Choroid plexus epithelial cell (primary cell): ENCODE data around the gene EDC4.

ENCODE experiments used
- DNase-seq: peaks from one replicate; pipeline ENCODE4 v3.0.0-alpha.2; 2010; ENCODE audit warnings: low read depth
- H3K4me3 ChIP-seq: 2 replicates; pipeline ENCODE4 v1.5.1; 2011; ENCODE audit warnings: low read depth, mild to moderate bottlenecking, control low read depth, low read length, moderate library complexity
- TF ChIP-seq, protein P1 (sequence below): conservative IDR thresholded peaks from 2 replicates; pipeline ENCODE4 v1.5.1; 2011; ENCODE audit warnings: low read depth, mild to moderate bottlenecking, control low read depth, inconsistent platforms, low read length, moderate library complexity

EDC4 gene

DNA sequence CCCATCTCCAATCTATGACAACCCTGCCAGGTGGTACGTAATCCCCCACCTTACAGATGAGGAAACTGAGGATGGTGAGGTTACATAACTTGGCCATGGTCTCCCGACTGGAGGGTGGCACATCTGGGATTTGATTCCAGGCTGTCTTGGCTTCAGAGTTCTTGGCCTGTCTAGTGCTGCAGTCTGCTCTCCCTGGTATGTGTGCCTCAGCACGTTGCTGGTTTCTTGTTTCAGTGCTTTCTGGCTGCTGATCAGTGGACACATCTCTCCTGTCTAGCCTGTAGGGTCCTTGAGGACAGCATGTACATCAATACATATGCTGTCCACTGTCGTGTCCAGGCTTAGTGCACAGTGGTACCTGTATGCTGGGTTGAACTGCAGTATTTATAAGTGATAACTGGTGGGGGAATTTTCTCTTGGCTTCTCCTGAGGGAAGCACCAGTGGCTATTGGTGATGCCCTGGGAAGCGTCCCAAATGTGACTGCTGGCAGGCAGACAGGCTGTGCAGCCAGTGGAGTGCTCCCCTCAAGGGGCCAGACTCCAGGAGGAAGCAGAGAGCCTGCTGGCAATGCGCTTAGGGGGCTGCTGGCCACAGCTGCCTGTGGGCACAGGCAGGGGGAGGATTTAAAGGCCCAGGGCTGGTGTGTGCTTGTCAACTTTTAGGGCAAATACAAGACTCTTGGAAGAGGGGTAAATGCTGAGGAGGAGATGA is 44.4 kb downstream of the EDC4 start:
- peak; percentile 42 for DNase-seq
- TF ChIP-seq, protein P1, sequence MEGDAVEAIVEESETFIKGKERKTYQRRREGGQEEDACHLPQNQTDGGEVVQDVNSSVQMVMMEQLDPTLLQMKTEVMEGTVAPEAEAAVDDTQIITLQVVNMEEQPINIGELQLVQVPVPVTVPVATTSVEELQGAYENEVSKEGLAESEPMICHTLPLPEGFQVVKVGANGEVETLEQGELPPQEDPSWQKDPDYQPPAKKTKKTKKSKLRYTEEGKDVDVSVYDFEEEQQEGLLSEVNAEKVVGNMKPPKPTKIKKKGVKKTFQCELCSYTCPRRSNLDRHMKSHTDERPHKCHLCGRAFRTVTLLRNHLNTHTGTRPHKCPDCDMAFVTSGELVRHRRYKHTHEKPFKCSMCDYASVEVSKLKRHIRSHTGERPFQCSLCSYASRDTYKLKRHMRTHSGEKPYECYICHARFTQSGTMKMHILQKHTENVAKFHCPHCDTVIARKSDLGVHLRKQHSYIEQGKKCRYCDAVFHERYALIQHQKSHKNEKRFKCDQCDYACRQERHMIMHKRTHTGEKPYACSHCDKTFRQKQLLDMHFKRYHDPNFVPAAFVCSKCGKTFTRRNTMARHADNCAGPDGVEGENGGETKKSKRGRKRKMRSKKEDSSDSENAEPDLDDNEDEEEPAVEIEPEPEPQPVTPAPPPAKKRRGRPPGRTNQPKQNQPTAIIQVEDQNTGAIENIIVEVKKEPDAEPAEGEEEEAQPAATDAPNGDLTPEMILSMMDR, result no peak
- no peak overlapping the region for H3K4me3 ChIP-seq

DNA sequence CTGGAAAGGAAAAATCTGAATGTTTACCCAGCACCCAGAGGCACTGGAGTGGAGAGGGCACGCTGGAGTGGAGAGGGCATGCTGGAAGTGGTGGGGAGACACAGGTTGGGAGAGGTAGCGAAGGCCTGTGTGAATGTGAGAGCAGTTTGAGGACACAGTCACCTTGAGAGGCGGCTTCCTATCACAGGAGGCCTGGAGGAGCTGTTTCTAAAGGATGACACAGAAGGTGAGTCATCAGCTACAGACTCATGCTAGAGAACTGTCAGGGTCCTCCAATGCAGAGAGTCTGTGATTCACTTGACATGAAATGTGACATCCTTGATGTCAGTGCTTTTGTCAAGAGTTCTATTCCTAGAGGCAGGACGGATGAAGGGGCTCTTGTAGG is 45.0 kb downstream of the EDC4 start:
- TF ChIP-seq, protein P1, result no peak
- no peak overlapping the region for H3K4me3 ChIP-seq
- DNase-seq, result peak; percentile 76

DNA sequence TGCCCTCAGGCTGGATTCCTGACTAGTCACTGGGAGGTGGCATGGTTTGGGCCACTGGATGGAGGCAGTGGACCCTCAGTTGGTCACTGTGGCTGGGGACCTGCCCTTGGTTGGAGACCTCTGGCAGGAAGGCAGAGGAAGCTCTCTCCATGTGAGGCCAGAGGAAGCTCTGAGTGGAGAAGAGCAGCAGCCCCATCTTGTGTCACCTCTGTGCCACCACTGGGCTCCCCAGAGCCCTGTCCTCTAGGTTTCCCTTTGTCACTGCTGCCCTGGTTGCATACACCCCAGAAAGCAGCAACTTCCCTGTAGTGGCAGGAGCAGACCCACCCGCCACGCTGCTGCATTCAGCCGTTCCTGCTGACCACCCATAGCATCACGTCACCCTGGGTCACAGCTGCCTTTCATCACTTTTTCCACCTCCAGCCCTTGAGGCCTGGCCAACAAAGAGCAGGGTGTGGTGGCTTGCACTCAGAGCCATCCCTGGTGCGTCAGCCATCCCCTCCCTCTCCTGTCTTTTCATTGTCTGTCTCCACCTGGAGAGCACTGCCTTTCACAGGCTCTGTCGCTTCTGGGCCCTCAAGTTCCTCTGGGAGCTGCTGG is 46.9 kb downstream of the EDC4 start:
- TF ChIP-seq, protein P1, result no peak
- no peak for DNase-seq
- no peak overlapping the region for H3K4me3 ChIP-seq

DNA sequence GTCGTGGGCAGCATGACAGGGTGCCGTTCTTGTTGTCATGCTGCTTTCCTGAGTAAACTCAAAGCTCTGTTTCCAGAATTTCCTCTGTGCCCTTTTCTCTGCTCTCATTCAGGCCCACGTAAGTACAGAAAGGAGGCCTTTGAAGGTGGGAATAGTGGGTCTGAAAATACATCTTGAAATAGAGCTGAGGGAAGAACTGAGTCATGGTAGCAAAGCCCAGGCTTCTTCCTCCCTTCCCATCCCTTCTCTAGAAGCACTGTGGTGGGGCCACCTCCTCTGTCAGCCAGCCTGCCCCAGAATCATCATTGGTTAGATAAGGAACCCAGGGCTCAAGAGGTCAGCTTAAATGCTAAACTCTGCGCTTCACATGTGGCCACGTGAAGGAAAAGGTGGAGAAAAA is 49.4 kb downstream of the EDC4 start:
- TF ChIP-seq, protein P1, result no peak
- H3K4me3 ChIP-seq, result no peak overlapping the region
- DNase-seq, result peak; percentile 34

DNA sequence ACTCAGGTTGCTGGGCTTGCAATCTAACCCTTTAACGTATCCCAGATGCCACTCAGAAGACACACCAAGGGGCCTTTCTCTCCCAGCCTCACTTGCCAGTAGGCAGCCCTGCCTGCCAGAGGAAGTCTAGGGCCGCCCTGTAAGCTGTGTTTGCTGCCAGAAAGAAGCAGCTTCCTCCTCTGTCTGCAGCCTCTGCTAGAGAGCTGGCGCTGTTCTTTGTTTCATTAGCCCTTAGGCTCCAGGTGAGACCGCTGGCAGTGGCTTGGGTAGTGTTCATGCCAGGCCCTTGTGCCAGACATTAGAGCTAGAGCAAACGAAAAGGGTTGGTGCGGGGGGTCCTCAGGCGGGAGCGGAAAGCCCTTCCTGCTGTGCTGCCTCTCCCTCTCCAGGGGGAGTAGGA is 49.9 kb downstream of the EDC4 start:
- no peak overlapping the region for H3K4me3 ChIP-seq
- TF ChIP-seq, protein P1, result no peak
- DNase-seq, result no peak

DNA sequence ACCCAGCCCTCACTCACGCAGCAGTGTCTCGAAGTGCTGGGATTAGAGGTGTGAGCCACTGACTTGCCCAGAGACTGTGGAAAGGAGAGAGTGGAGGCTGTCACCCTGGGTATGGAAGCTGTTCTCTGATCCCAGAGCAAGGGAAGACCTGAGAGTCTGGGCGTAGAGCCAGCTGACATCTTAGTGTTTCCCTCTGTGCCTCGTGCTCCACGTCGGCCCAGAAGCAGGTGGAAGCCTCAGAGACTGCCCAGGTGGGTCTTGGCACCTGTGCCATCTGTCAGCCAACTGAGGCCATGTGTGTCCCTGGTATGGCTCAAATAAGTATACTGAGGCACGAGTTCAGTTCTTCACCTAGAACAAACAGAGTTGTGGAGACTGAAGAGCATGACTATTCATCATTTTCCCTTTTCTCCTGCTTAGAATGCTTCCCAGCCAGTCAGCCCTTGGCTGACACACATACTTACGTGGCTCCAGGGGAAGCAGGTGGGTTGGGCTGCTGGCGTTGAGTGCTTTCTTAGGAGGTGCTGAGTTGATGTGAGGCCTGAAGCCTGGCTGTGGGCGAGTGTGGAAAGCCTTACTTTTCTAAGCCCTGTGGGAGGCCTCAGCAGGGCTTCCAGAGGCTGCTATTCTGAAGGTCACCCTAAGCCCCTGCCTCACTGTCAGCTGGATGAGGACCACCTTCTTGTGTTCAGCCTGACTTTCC is 50.7 kb downstream of the EDC4 start:
- H3K4me3 ChIP-seq, result no peak overlapping the region
- TF ChIP-seq, protein P1, result no peak
- DNase-seq, result peak; percentile 38
